ENCODE results near the gene FITM2.

FITM2 gene

GRCh38 chr20:44254073-44254472 is 56.9 kb downstream of the FITM2 start:
- no peak for ATAC-seq
- TF ChIP-seq BACH2 (CRISPR knock-in tag; IDR thresholded peaks at IDR 0.05; ENCODE audit: borderline replicate concordance) (no peak), OSR1 (CRISPR knock-in tag; IDR thresholded peaks at IDR 0.05) (no peak), ZFP3 (CRISPR knock-in tag; IDR thresholded peaks at IDR 0.05) (no peak), CREB5 (CRISPR knock-in tag; IDR thresholded peaks at IDR 0.05; ENCODE audit: low read depth) (no peak), ARNTL (CRISPR knock-in tag; IDR thresholded peaks at IDR 0.05; ENCODE audit: borderline replicate concordance, low read depth) (no peak), CSDC2 (CRISPR knock-in tag; IDR thresholded peaks at IDR 0.05) (no peak), ISL1 (CRISPR knock-in tag; IDR thresholded peaks at IDR 0.05) (no peak), ZNF8 (CRISPR knock-in tag; IDR thresholded peaks at IDR 0.05) (no peak), ZC3H10 (CRISPR knock-in tag; IDR thresholded peaks at IDR 0.05) (no peak), PPARA (CRISPR knock-in tag; IDR thresholded peaks at IDR 0.05; ENCODE audit: borderline replicate concordance) (no peak), PATZ1 (CRISPR knock-in tag; IDR thresholded peaks at IDR 0.05; ENCODE audit: borderline replicate concordance) (no peak), ESRRG (CRISPR knock-in tag; IDR thresholded peaks at IDR 0.05) (no peak), SNAI2 (CRISPR knock-in tag; IDR thresholded peaks at IDR 0.05) (no peak), POU6F1 (CRISPR knock-in tag; IDR thresholded peaks at IDR 0.05; ENCODE audit: borderline replicate concordance, low read depth) (no peak)

- no peak; the same call in 2 of the 3 replicates for ATAC-seq
- TF ChIP-seq ZNF70 (CRISPR knock-in tag; IDR thresholded peaks at IDR 0.05) (no peak), ZC3H10 (CRISPR knock-in tag; IDR thresholded peaks at IDR 0.05) (no peak), POU6F1 (CRISPR knock-in tag; IDR thresholded peaks at IDR 0.05; ENCODE audit: borderline replicate concordance, low read depth) (no peak), TOX (CRISPR knock-in tag; IDR thresholded peaks at IDR 0.05; ENCODE audit: borderline replicate concordance) (no peak), TCF4 (CRISPR knock-in tag; IDR thresholded peaks at IDR 0.05; ENCODE audit: borderline replicate concordance) (no peak), CREB5 (CRISPR knock-in tag; IDR thresholded peaks at IDR 0.05; ENCODE audit: low read depth) (no peak), GLIS3 (CRISPR knock-in tag; IDR thresholded peaks at IDR 0.05) (no peak), ZFP3 (CRISPR knock-in tag; IDR thresholded peaks at IDR 0.05) (no peak), OSR1 (CRISPR knock-in tag; IDR thresholded peaks at IDR 0.05) (no peak), ARNTL (CRISPR knock-in tag; IDR thresholded peaks at IDR 0.05; ENCODE audit: borderline replicate concordance, low read depth) (no peak), ZFP30 (CRISPR knock-in tag; IDR thresholded peaks at IDR 0.05) (no peak), CSDC2 (CRISPR knock-in tag; IDR thresholded peaks at IDR 0.05) (no peak), ZNF8 (CRISPR knock-in tag; IDR thresholded peaks at IDR 0.05) (no peak), RARB (CRISPR knock-in tag; IDR thresholded peaks at IDR 0.05) (no peak), ZNF565 (CRISPR knock-in tag; conservative IDR thresholded peaks at IDR 0.05; ENCODE audit: low read depth) (no peak), ESRRG (CRISPR knock-in tag; IDR thresholded peaks at IDR 0.05) (no peak), BACH2 (CRISPR knock-in tag; IDR thresholded peaks at IDR 0.05; ENCODE audit: borderline replicate concordance) (no peak), CSRNP3 (CRISPR knock-in tag; IDR thresholded peaks at IDR 0.05) (no peak), SNAI2 (CRISPR knock-in tag; IDR thresholded peaks at IDR 0.05) (no peak), TSHZ2 (CRISPR knock-in tag; IDR thresholded peaks at IDR 0.05) (no peak)
Measured at GRCh38 chr20:44253528-44253927, 57.5 kb downstream of the FITM2 start.

Data from SK-N-SH treated with all-trans-retinoic acid at 6 μM for 48 hours (cell line).